Stimulated activated CD8-positive, alpha-beta memory T cell treated with anti-CD3 and anti-CD28 coated beads, Interleukin-7, amount 100 ng/mL, for 48 hours (primary cell): ENCODE measurements around the gene HERC3.

Experiments
- DNase-seq, 2 donors: peaks; one replicate each; pipeline ENCODE4 v3.0.0-alpha.2; 2020; ENCODE audit warnings: low read depth in 1 of 2; ENCODE audit errors: extremely low read depth in 1 of 2

The HERC3 gene

GRCh38 chr4:88713782-88714181 is 121.5 kb downstream of the HERC3 start:
- DNase-seq: no peak

GRCh38 chr4:88718098-88718497 is 125.8 kb downstream of the HERC3 start:
- no peak for DNase-seq

GRCh38 chr4:88719381-88719780 is 127.1 kb downstream of the HERC3 start:
- no peak for DNase-seq

- no peak for DNase-seq
These were observed 128.5 kb downstream of the HERC3 start for GRCh38 chr4:88720451-88721428.

GRCh38 chr4:88722276-88722780 is 130.0 kb downstream of the HERC3 start:
- DNase-seq: no peak

GRCh38 chr4:88722828-88723227 is 130.5 kb downstream of the HERC3 start:
- no peak for DNase-seq

- DNase-seq: no peak
These were observed 132.1 kb downstream of the HERC3 start for GRCh38 chr4:88724406-88724805.

- DNase-seq: no peak
These were observed 132.9 kb downstream of the HERC3 start for GRCh38 chr4:88725143-88725542.

GRCh38 chr4:88725986-88726385 is 133.7 kb downstream of the HERC3 start:
- no peak for DNase-seq

GRCh38 chr4:88728146-88728545 is 135.9 kb downstream of the HERC3 start:
- no peak for DNase-seq

- DNase-seq: no peak
These were observed 137.0 kb downstream of the HERC3 start for GRCh38 chr4:88729146-88729760.

GRCh38 chr4:88730811-88731210 is 138.5 kb downstream of the HERC3 start:
- no peak for DNase-seq

- DNase-seq: no peak
These were observed 139.1 kb downstream of the HERC3 start for GRCh38 chr4:88731381-88731780.

GRCh38 chr4:88732714-88733368 is 140.6 kb downstream of the HERC3 start:
- DNase-seq: no peak

GRCh38 chr4:88734403-88734949 is 142.2 kb downstream of the HERC3 start:
- no peak for DNase-seq

- DNase-seq: no peak
These were observed 143.3 kb downstream of the HERC3 start for GRCh38 chr4:88735564-88735963.

GRCh38 chr4:88736264-88736663 is 144.0 kb downstream of the HERC3 start:
- DNase-seq: no peak

- DNase-seq: no peak
These were observed 145.1 kb downstream of the HERC3 start for GRCh38 chr4:88737307-88737941.

GRCh38 chr4:88738180-88738579 is 145.9 kb downstream of the HERC3 start:
- DNase-seq: no peak

GRCh38 chr4:88742561-88742960 is 150.3 kb downstream of the HERC3 start:
- no peak for DNase-seq

GRCh38 chr4:88743696-88744095 is 151.4 kb downstream of the HERC3 start:
- DNase-seq: no peak
